ENCODE results near the gene CIROP. TPM values are rescaled to one million over a fixed set of nuclear protein-coding genes. Genes with fewer than 3 reads are reported as not detected.

Gene CIROP
- total and polyA plus RNA-seq, 9 of the 15 experiments (the other 6 are each of a cell fraction or from before 2014, with no cell fraction given), result not detected

DNA sequence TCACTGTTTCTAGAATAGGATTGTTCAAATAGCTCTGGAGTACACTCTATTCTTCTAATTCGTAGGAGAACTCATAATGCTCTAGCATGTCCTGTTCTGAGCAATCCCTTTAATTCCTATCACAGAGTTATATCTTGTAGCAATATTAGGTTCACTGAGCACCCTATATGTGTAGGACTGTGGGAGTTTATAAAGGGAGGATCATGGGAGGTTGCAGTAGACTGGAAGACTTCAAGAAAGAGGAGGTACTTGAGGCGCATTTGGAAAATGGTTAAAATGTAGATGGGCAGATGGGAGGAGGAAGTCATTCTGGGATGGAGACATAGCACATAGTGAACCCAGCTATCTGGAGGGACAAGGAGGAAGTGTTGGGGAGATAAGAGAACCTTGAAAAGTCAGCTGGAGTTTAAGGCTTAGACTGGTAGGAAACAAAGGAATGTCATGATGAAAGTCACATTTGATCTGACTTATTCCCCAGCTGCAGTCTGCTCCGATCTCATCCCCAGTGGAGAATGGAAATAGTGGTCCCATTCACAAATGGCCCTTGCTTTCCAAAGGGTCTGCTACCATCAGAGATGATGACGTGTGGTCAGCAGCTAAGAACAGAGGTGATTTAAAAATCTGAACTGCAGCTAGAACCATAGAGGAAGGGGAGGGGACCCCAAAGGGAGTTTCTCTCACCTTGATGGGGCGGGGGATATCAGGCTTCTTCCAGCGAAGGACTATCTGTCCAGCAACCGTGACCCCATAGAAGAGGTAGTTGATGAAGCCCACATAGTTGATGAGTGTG lies 24.4 kb upstream of the CIROP start (continued):
- TF ChIP-seq CCAR2 (IDR thresholded peaks at IDR 0.05; ENCODE audit: low read depth, low read length) (no peak), BCOR (IDR thresholded peaks at IDR 0.05) (no peak), ZNF253 (CRISPR knock-in tag; conservative IDR thresholded peaks at IDR 0.05) (no peak), NUFIP1 (IDR thresholded peaks at IDR 0.05; ENCODE audit: partially characterized antibody) (no peak), MCM5 (IDR thresholded peaks at IDR 0.05; ENCODE audit: low read depth) (no peak), TEAD4 (IDR thresholded peaks at IDR 0.05; ENCODE audit: low read length) (peak; percentile 86), TEAD4 (CRISPR knock-in tag; IDR thresholded peaks at IDR 0.05; ENCODE audit: borderline replicate concordance) (no peak), MAZ (CRISPR knock-in tag; conservative IDR thresholded peaks at IDR 0.05 in 1 of 2, IDR thresholded peaks at IDR 0.05 in 1 of 2) (no peak), FOXA3 (CRISPR knock-in tag; conservative IDR thresholded peaks at IDR 0.05 in 1 of 2, IDR thresholded peaks at IDR 0.05 in 1 of 2) (0 out of 4 replicates have a peak, but pooled peaks of 1 of the 2 experiments have one; percentile 10), CBFB (CRISPR knock-in tag; IDR thresholded peaks at IDR 0.05) (no peak), GATAD2B (IDR thresholded peaks at IDR 0.05; ENCODE audit: borderline replicate concordance) (no peak), TCFL5 (CRISPR knock-in tag; conservative IDR thresholded peaks at IDR 0.05) (no peak), NBN (IDR thresholded peaks at IDR 0.05; ENCODE audit: low read depth) (no peak), FOXK1 (CRISPR knock-in tag; IDR thresholded peaks at IDR 0.05; ENCODE audit: borderline replicate concordance) (no peak), ZNF764 (CRISPR knock-in tag; IDR thresholded peaks at IDR 0.05; ENCODE audit: low read depth) (no peak), NR2C2 (CRISPR knock-in tag; IDR thresholded peaks at IDR 0.05) (no peak), NR2C2 (tag; IDR thresholded peaks at IDR 0.05) (peak; percentile 31; the same call in 1 of the 2 replicates), NFIX (CRISPR knock-in tag; IDR thresholded peaks at IDR 0.05; ENCODE audit: low read depth) (no peak), STAG1 (CRISPR knock-in tag; IDR thresholded peaks at IDR 0.05; ENCODE audit: borderline replicate concordance) (no peak), ZFP30 (CRISPR knock-in tag; IDR thresholded peaks at IDR 0.05; ENCODE audit: borderline replicate concordance) (no peak), CHD4 (IDR thresholded peaks at IDR 0.05; ENCODE audit: insufficient read depth, insufficient replicate concordance, low read depth, low read length, poor library complexity, severe bottlenecking) (no peak), CREB3L1 (IDR thresholded peaks at IDR 0.05; ENCODE audit: borderline replicate concordance, low read depth) (no peak), RNF219 (CRISPR knock-in tag; IDR thresholded peaks at IDR 0.05) (no peak), IRF9 (tag; IDR thresholded peaks at IDR 0.05) (no peak), ZNF696 (CRISPR knock-in tag; conservative IDR thresholded peaks at IDR 0.05) (0 out of 2 replicates have a peak, but pooled peaks have one; percentile 71)

All from K562 (cell line).